Activated CD4-positive, alpha-beta T cell treated with anti-CD3 and anti-CD28 coated beads, Interleukin-10, Interleukin-2, amounts not matched to agents 100 ng/mL and 50 ng/mL, durations not matched to agents 16 hours and 8 hours (primary cell): ENCODE measurements around the gene SLC35G2.
"Not testable (repeated sequence)": the region's sequence is repeated elsewhere in the genome, so short reads cannot be mapped to it uniquely, and the experiment has no call there.

Experiments used
- DNase-seq: peaks from one replicate; pipeline ENCODE4 v3.0.0-alpha.2; 2020

SLC35G2 gene

DNA sequence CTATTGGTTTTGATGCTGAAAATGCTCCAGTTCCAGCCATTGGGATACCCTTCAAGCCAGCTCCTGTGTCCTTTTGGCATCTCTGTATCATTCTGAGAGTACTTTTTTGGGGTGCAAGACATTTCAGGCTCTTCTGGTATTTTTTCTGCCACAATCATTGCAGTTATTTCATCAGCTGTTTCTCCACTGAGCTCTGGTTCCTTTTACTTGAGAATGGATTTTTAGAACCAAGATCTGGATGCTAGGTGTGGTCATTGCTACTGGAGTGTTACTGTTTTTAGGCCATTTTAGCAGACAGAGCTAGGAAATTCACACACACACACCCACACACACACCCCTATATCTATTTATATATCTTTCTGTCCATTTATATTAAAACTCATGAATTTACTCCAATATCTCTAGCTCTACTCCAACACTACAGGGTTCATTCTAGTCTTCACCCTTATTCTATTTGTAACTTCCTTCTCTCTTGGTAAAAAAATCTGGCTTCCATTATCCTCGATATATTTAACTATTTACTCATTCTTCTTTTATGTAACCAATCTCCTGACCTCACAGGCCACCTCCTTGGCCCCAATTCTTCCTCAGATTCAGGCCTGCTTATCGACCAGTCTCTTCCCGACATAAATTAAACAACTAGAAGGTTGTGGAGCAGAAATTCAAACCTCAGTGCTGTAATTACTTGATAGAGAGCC lies 17.0 kb downstream of the SLC35G2 start:
- no peak for DNase-seq

DNA sequence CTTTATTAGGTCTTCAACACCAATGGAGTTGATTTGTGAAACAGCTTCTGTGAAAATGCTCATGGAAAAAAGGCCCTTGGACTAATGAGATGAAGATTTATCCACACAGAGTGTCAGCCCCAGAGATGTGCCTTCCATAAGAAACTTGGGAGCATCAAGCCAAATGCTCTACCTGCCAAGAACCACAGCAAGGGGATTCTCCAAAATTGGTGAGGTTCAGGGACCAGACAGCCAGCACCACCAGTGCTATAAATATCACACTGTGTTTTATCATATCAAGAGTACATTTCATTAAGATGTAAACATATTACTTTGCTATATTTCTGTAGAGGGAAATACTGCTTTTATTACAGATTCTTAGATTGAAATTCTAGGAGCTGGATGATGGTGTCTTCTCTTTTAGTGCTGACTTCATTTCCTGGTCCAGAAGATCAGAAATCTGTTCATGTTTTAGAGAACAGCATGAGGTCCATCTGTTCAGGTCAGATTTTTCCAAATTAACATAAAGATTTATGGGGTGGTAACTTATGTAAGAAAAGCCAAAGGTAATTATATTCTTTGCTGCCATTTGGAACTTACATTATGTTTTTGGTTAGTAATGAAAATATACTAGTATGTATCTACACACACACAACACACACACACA lies 17.7 kb downstream of the SLC35G2 start:
- no peak for DNase-seq

DNA sequence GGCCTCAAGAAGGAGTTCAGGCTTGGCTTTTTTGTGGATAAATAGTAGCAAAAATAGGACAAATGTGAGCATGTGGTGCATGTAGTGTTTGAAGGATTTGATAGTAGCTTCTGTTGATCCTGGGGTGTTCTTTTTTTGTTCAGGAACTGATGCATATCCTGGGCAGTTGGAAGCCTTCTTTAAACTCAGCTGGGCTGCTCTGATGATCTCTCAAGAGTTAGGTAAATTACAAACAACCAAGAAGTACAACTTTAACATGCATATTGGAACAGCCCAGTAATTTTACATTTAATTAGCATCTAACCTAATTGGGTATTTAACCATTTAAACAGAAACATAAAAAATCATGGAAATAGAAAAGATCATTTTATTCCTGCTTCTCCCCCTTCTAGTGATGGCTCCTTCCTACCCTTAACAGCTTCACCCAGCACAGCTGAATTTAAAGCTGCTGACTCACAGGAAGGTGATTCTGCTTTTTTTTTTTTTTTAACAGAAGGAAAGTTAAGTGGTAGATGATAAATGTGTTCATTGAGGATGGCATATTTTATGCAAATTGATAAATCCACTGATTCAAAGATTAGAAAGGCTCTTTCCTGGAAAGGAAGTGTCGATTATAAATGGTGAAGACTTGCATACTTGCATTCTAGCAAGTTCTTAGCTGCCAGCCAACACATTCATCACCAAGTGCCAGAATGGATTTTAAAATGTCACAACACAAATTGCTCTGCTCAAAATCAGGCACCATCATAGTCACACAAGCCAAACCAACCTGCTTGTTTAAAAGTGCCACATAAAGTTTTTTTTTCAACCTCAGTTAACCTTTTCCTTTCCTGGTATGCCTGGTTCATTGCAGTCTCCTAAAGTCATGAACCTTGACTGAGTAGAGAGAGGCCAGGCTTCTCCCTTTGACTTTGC lies 20.0 kb downstream of the SLC35G2 start:
- DNase-seq = peak; percentile 20

GRCh38 chr3:136839556-136839931 lies 20.6 kb downstream of the SLC35G2 start:
- no peak for DNase-seq

GRCh38 chr3:136840252-136840651 lies 21.3 kb downstream of the SLC35G2 start:
- DNase-seq = no peak

DNA sequence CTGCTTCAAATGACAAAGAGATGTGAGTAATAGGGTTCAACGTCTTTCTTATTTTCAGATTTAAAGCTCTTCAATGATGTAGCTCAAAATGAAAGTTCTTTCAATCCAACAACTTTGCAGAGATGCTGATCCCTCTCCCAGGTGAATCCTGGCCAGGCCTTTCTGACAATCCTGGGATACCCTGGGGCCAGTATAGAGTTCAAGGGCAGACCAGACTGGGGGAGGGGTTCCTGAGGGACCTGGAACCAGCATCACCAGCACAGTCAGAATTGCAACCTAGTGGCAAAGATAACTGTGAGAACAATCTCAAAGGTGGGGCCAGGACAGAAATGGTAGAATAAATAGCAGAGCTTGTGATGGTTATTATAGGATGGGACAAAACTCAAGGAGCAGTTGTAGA lies 23.4 kb downstream of the SLC35G2 start:
- DNase-seq = no peak

GRCh38 chr3:136844724-136845123 lies 25.8 kb downstream of the SLC35G2 start:
- no peak for DNase-seq

- no peak for DNase-seq
These were observed 33.3 kb downstream of the SLC35G2 start for GRCh38 chr3:136852180-136852579.

GRCh38 chr3:136856665-136857064 lies 37.7 kb downstream of the SLC35G2 start:
- no peak for DNase-seq

GRCh38 chr3:136858381-136858780 lies 39.5 kb downstream of the SLC35G2 start:
- no peak for DNase-seq

GRCh38 chr3:136860541-136860940 lies 41.6 kb downstream of the SLC35G2 start:
- DNase-seq = no peak

DNA sequence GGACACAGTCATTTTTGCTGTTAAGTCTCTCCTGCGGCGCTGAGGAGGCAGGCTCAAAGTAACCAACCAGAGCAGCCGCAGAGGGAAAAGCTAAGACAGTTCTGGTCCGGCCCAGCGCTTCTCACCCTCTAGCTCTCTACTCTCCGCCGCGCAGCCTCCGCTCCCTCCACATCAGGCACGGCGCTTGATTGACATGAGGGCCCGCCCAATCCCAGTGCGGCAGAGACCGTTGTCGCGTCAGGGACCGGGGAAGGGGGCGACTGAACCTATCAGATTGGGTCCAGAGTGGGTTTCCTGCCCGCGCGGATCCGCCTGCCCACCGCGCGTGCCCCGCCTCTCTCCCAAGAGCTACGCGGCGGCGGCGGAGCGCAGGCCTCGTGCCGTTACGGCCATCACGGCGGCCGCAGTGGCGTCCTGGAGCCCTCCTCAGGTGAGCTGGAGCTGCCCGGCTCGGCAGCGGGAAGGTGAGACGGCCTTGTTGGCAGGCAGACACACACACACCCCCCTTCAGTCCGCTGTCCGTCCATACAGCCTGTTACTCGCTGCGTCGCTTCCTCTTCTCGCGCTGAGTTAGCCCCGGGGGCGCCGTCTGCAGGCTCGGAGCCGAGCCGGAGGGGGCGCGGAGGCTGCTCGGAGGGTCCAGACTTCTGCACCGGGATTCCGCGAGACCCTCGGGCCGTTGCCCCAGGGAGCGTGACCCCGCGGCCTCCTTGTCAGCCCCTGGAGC lies 43.1 kb downstream of the SLC35G2 start, which contains the start of gene NCK1:
Gene NCK1, plus strand, starts transcription at position 319 of the 727 bp plus-strand sequence. CDS start 65,794 bp downstream, outside the sequence.
- peak; percentile 99 for DNase-seq

- DNase-seq = peak; percentile 58
These were observed 43.8 kb downstream of the SLC35G2 start for GRCh38 chr3:136862617-136863322.

DNA sequence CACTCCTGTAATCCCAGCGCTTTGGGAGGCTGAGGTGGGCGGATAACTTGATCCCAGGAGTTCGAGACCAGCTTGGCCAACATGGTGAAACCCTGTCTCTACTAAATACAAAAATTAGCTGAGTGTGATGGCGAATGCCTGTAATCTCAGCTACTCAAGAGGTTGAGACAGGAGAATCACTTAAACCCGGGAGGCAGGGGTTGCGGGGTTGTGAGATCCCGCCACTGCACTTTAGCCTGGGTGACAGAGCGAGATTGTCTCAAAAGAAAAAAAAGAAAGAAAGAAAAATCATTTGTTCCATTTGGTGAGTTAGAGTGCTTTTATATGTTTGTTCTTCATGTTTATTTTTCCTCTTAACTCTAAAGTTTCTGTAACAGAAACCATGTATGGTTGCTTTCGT lies 50.4 kb downstream of the SLC35G2 start:
- no peak for DNase-seq

GRCh38 chr3:136872258-136872657 lies 53.3 kb downstream of the SLC35G2 start:
- not testable (repeated sequence) for DNase-seq

GRCh38 chr3:136879510-136879909 lies 60.6 kb downstream of the SLC35G2 start:
- not testable (repeated sequence) for DNase-seq

- peak; percentile 6 for DNase-seq
These were observed 63.6 kb downstream of the SLC35G2 start for GRCh38 chr3:136882571-136882970.

GRCh38 chr3:136883967-136884720 lies 65.2 kb downstream of the SLC35G2 start:
- DNase-seq = no peak

GRCh38 chr3:136885357-136886213 lies 66.7 kb downstream of the SLC35G2 start:
- peak; percentile 15 for DNase-seq

- no peak for DNase-seq
These were observed 71.0 kb downstream of the SLC35G2 start for GRCh38 chr3:136889947-136890346.
